Measurements from ENCODE around the gene NHLH1.

NHLH1 gene

DNA sequence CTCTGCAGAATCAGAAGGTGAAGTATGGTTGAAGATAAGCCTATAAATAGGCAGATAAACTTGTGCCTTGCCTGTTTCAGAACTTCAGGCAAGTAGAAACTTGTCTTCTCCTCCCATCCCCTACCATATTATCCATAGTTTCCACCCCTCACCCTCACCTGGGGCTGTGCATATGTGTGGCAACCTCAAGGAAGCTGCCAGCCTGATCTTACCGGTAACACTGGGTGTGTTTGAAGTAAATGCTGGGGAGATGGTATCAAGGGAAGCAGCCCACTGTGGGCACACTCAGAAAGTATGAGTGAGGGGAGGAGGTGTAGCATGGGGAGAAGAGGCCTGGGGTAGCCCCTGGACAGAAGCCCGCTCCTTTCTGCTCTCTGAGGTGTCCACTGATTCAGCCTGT is 48.0 kb downstream of the NHLH1 start:
- no peak for DNase-seq

DNA sequence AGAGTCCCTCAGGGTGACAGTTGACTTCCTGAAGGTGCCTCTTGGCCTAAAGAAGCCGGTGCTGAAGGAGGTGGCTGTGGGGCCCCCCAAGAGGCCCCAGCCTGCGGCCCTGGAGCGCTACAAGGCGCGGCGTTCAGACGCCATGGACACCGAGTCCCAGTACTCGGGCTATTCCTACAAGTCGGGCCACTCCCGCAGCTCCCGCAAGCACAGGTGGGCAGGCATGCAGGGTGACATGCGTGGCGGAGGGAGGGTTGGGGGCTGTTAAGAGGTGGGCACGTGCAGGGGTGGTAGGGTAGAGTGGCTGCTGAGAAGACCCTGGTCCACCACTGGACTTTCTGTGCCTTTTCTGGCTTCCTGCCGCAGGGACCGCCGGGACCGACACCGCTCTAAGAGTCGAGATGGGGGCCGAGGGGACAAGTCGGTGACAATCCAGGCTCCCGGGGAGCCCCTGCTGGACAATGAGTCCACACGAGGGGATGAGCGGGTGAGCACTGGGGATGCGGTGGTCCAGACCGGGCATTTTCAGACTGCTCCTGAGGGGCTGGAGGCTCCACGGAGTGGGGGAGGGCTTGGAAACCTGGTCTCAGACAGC is 48.9 kb downstream of the NHLH1 start:
- no peak for DNase-seq

DNA sequence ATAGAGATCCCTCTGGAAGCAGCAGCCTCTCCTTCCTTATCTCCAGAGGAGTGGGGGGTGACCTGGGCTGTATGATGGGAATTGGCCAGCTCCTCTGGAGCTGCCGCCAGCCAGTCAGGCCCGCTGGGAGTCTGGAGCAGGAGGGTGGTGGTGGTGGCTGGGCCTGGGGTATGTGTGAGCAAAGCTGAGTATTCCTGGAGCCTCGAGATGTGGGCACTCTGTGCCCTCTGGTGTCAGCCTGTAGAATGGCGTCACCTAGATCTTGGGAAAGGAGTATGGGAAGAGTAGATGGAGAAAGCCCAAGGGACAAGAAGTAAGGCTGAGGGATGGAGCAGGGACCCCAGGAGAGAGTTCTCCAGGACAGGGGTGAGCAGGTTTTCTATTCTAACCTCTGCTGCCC is 49.5 kb downstream of the NHLH1 start:
- DNase-seq: no peak

DNA sequence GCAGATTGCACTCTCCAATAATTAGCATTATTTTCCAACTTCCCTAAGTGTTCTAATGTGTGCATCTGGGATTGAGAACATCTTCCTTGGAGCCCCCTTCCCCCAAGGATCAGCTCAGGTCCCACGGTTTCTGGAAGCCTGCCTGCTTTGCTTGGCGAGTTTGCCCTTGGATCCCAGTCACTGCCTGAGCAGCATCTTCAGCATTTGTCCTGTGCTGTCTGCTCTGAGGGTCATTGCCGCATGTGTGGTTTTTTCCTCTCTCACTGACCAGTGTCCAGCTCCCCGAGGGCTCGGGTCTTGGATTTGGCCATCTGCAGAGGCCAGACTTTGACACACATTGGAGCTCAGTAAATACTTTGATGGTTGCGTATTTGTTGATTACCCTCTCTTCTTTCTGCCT is 51.6 kb downstream of the NHLH1 start:
- no peak for DNase-seq

DNA sequence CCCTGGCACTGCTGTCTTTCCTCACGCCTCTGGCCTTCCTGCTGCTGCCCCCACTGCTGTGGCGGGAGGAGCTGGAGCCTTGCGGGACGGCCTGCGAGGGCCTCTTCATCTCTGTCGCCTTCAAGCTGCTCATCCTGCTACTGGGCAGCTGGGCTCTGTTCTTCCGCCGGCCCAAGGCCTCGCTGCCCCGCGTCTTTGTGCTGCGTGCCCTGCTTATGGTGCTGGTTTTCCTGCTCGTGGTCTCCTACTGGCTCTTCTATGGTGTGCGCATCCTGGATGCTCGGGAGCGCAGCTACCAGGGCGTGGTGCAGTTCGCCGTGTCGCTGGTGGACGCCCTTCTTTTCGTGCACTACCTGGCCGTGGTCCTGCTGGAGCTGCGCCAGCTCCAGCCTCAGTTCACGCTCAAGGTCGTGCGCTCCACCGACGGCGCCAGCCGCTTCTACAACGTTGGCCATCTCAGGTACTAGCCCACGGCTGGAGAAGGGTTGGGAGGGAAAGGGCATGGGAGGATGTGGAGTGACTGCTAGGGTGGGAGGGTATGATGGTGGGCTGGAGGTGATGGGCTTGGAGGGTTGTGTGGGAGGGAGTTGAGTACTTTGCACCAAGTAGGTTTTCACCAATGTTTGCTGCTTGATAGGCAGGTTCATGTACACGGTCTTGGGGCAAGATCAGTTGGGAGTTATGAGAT is 52.4 kb downstream of the NHLH1 start:
- no peak for DNase-seq

DNA sequence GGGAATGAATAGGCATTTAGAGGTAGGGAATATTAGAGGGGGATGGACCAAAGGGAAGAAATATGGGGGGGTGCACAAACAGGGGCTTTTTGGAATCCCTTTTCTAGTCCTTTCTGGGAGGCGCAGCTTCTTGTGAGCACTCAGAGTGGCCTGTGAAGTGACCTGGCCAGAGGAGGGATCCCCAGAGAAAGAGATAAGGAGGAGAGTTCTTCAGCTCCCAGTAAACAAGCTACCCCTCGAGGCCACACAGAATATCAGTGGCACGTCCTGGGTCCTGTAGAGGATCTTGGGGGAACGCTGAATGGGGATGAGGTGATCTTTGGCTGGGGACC is 52.9 kb downstream of the NHLH1 start:
- no peak for DNase-seq

DNA sequence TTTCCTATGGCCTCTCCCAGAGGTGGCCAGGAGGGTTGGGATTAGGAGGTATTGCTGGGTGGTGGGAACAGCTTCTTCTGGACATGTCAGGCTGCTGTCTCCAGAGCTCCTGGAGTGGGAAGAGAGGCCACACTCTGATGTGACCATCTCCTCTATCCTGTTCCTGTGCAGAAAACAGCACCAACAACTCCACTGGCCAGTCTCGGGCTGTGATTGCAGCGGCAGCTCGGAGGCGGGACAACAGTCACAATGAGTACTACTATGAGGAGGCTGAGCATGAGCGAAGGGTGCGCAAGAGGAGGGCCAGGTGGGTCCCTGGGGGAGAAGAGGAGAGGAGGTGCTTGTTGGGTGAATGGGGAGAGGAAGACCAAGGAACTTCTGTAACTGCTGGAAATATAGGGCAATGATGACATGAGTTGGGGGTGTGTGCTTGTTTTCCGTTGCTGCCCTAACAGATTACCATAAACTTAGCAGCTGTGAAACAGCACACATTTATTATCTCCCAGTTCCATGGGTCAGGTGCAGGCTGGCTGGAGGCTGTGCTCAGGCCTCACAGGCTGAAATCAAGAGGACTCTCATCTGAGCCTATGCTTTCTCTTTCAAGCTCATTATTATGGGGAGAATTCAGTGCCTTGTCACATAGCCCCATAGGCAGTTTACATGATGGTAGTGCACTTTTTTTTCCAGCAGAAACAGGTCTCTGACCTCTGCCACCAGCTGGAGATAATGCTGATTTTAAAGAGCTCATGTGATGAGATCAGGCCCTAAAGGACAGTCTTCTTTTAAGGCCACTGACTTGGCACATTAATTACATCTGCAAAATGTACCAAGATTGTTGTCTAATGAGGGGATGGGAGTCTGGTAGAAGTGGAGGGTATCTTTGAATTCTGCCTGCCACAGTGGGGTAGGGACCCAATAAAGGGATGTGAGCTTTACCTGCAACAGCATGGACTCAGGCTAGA is 54.3 kb downstream of the NHLH1 start:
- DNase-seq: no peak

DNA sequence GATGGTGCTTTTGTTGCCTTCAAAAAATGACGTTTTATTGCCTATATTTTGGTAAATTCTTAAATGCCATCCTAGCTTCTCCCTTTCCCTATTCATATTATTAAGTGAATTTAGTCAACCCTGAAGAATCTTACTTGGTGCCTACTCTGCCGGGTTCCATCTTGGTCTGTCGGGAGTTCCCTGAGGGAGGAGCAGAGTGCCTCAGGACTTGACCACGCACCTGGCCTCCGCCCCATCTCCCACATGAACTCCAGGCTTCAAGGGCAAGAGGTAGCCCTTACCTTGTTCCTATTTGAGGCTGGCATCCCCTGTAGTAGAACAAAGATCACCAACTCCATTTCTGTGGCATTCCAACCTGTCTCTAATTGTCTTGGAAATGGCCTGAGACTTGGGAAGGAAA is 55.0 kb downstream of the NHLH1 start:
- DNase-seq: no peak
